HG02885 (cell line): ENCODE results near the gene UQCRFS1.

Source experiments
- ATAC-seq: cut with Tn5 transposase; IDR thresholded peaks from one replicate; pipeline ENCODE4 v1.9.1; 2021; ENCODE audit warnings: mild to moderate bottlenecking; ENCODE audit not compliant: unreplicated experiment, poor library complexity

The UQCRFS1 gene

GRCh38 chr19:29171525-29171924 is 41.4 kb downstream of the UQCRFS1 start:
- no peak for ATAC-seq

- no peak for ATAC-seq
These were observed 42.4 kb downstream of the UQCRFS1 start for GRCh38 chr19:29170554-29170953.

GRCh38 chr19:29162694-29163093 is 50.3 kb downstream of the UQCRFS1 start:
- ATAC-seq: no peak

DNA sequence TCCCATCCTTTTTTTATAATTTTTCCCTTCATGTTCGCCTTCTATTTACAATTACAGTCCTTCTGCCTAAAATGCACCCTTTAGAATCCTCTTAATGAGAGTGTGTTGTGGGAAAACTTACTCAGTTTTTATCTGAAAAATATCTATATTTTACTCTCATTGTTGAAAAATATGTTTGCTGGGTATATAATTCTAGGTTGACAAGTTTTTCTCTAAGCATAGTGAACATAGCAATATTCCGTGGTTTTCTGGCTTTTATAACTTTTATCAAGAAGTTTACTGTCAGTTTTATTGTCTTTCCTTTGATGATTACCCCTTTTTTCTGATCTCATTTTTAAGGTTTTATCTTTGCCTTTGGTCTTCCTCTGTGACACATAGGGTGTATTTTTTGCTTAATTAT is 57.3 kb downstream of the UQCRFS1 start:
- no peak for ATAC-seq
